ENCODE results near the gene KIR2DL1.
"Not testable (repeated sequence)": the region's sequence is repeated elsewhere in the genome, so short reads cannot be mapped to it uniquely, and the experiment has no call there.

- TF ChIP-seq REST (IDR thresholded peaks at IDR 0.05; ENCODE audit: insufficient replicate concordance, low read depth); CTCF (IDR thresholded peaks at IDR 0.05; ENCODE audit: insufficient read depth, low read length); GABPA (IDR thresholded peaks at IDR 0.05; ENCODE audit: low read depth); SPI1 (IDR thresholded peaks at IDR 0.05; ENCODE audit: borderline replicate concordance, low read depth); POLR2AphosphoS5 (IDR thresholded peaks at IDR 0.05; ENCODE audit: low read depth): not testable (repeated sequence)
Measured at GRCh38 chr19:54777851-54778250, 8.3 kb downstream of the KIR2DL1 start.
